Osteoblast (primary cell): Measurements from ENCODE around the gene AHNAK. TPM values are rescaled to one million over a fixed set of nuclear protein-coding genes. Genes with fewer than 3 reads are reported as not detected.
"Not testable (repeated sequence)": the region's sequence is repeated elsewhere in the genome, so short reads cannot be mapped to it uniquely, and the experiment has no call there.

Experiments
- DNase-seq: peaks from one replicate; pipeline ENCODE4 v3.0.0; 2011; ENCODE audit warnings: low spot score, mixed read lengths; ENCODE audit not compliant: insufficient read length; ENCODE audit errors: missing footprints
- H2AFZ ChIP-seq: 2 replicates; pipeline ENCODE4 v1.6.0; 2011; ENCODE audit warnings: mild to moderate bottlenecking, low read length
- H3K27ac ChIP-seq: 2 replicates; pipeline ENCODE4 v1.5.1; 2011; ENCODE audit warnings: mild to moderate bottlenecking, low read depth, low read length, moderate library complexity
- H3K27me3 ChIP-seq: 2 replicates; pipeline ENCODE4 v1.6.0; 2012; ENCODE audit warnings: mild to moderate bottlenecking, control low read depth, inconsistent platforms, low read length, moderate library complexity; ENCODE audit not compliant: insufficient read depth
- H3K36me3 ChIP-seq: 2 replicates; pipeline ENCODE4 v1.5.1; 2011; ENCODE audit warnings: mild to moderate bottlenecking, low read length, control low read depth, moderate library complexity; ENCODE audit not compliant: insufficient read depth
- H3K4me1 ChIP-seq: 2 replicates; pipeline ENCODE4 v1.5.1; 2011; ENCODE audit warnings: mild to moderate bottlenecking, low read length, control low read depth, moderate library complexity; ENCODE audit not compliant: insufficient read depth
- H3K4me2 ChIP-seq: 2 replicates; pipeline ENCODE4 v1.6.0; 2011; ENCODE audit warnings: mild to moderate bottlenecking, low read length; ENCODE audit not compliant: insufficient read depth
- H3K4me3 ChIP-seq: fragments of 200-600 bp; sonication (generic); 3 replicates; pipeline ENCODE4 v1.5.1; 2012; ENCODE audit warnings: mild to moderate bottlenecking, low read length, inconsistent platforms; ENCODE audit not compliant: insufficient read depth
- H3K79me2 ChIP-seq: 2 replicates; pipeline ENCODE4 v1.6.0; 2012; ENCODE audit warnings: mild to moderate bottlenecking, low read length, control low read depth, inconsistent platforms; ENCODE audit not compliant: insufficient read depth
- H3K9me3 ChIP-seq: 2 replicates; pipeline ENCODE4 v1.5.1; 2011; ENCODE audit warnings: low read depth, low read length, control low read depth
- H4K20me1 ChIP-seq: 2 replicates; pipeline ENCODE4 v1.6.0; 2012; ENCODE audit warnings: mild to moderate bottlenecking, low read length, control low read depth; ENCODE audit not compliant: insufficient read depth
- CTCF ChIP-seq: IDR thresholded peaks from 2 replicates; pipeline ENCODE4 v1.5.1; 2011; ENCODE audit warnings: mild to moderate bottlenecking, low read depth, low read length, moderate library complexity; ENCODE audit errors: extremely low read depth
- total RNA-seq: library from RNA; depleted of rRNA; stranded (reverse); fragments of >200 nt; gene quantifications from 2 replicates; pipeline ENCODE4 v1.2.3, GENCODE V29; 2012

Gene AHNAK
- total RNA-seq, 1 donor, result 720 TPM

DNA sequence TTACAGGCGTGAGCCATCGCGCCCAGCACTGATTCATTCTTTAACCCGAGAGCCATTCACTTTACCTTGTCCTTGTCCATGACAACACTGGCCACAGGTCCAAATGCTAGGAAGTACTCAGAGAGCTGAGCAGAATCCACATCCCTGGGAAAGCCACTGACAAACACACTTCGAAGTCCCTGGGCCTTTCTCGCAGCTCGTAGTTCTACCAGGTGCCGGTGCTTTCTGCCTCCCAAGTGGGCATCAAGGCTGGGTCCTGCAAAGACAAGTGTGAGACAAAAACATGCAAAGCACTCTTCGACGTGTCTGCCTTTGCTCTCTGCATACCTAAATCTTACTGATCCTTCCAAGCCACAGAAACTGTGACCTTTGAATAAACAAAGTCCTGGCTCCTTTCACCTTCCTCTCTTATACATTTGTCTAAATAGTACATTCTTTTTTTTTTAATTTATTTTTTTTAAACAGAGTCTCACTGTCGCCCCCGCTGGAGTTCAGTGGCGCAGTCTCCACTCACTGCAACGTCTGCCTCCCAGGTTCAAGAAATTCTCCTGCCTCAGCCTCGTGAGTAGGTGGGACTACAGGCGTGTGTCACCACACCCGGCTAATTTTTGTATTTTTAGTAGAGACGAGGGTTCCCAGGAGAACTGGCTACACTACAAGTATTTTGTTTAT is 42.5 kb upstream of the AHNAK start:
- DNase-seq, result peak; percentile 18

GRCh38 chr11:62585356-62585755 is 38.8 kb upstream of the AHNAK start:
- H3K4me1 ChIP-seq, result peaks cover 12% of the 10 kb centered on the region
- H3K79me2 ChIP-seq, result peaks cover 17% of the 10 kb centered on the region
- H3K4me3 ChIP-seq, H2AFZ ChIP-seq, H4K20me1 ChIP-seq, H3K27me3 ChIP-seq, H3K4me2 ChIP-seq, DNase-seq, H3K27ac ChIP-seq, H3K9me3 ChIP-seq: not testable (repeated sequence)
- H3K36me3 ChIP-seq, result peaks cover 30% of the 10 kb centered on the region

More for the DNA sequence above, 42.5 kb upstream of the AHNAK start:
- H3K27me3 ChIP-seq, result no peaks in the 10 kb centered on the region
- no peak overlapping the region for H3K4me3 ChIP-seq
- H4K20me1 ChIP-seq, result peaks cover 3% of the 10 kb centered on the region
- peak; percentile 50 for TF ChIP-seq CTCF
- H3K4me2 ChIP-seq, result no peak overlapping the region
- peaks cover 24% of the 10 kb centered on the region for H3K79me2 ChIP-seq
- H3K9me3 ChIP-seq, result no peaks in the 10 kb centered on the region
- peaks cover 27% of the 10 kb centered on the region for H3K36me3 ChIP-seq
- H3K27ac ChIP-seq, result no peak overlapping the region
- H2AFZ ChIP-seq, result no peak overlapping the region
- peaks cover 27% of the 10 kb centered on the region for H3K4me1 ChIP-seq

DNA sequence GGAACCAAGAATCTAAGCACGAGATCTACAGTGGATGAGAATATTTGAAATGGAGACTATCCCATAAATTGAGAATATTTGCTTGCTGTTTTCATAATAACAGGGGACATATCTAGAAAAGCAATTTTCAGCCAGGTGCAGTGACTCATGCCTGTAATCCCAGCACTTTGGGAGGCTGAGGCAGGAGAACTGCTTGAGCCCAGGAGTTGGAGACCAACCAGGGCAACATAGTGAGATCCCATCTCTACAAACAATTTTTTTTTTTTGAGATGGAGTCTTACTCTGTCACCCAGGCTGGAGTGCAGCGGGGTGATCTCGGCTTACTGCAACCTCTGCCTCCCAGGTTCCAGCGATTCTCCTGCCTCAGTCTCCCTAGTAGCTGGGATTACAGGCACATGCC is 35.1 kb upstream of the AHNAK start:
- not testable (repeated sequence) for DNase-seq, H3K9me3 ChIP-seq

DNA sequence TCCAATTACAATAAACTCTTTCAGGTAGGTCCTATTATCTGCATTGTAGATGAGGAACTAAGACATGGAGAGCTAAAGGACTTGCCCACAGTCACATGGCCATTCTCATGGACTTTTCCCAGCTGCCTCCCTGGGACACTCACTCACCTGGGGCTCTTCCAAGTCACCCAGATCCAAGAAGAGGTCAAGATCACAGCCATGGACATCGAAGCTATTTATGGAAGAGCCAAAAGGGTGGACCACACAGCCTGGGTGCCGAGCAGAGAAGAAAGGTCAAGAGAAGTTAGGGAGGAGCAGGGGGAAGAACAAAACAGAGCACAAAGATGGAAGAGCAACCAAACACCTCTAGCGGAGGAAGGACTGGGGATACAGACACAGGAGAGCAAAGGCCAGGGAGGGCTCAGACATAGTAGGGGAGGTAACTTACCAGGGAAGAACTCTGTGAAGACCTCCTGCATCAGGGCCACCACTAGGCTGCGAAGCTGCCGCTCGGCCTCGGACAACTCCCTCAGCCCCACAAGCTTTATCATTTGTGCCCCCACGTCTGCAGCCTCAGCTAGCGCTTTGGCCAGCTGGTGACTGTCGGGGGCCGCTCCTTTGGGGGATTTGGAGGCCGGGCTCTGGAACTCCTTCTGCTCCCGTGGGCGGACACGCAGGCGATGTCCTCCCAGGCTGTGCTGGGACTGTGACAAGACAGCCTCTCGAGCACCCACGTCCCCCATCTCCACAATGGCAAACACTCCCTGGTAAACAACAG is 34.5 kb upstream of the AHNAK start:
- no peak overlapping the region for H3K27ac ChIP-seq
- no peak overlapping the region for H3K4me3 ChIP-seq
- H3K4me2 ChIP-seq, result no peak overlapping the region
- TF ChIP-seq CTCF, result no peak
- no peaks in the 10 kb centered on the region for H3K9me3 ChIP-seq
- peak; percentile 34 for DNase-seq
- peaks cover 28% of the 10 kb centered on the region for H3K36me3 ChIP-seq
- H3K79me2 ChIP-seq, result peaks cover 2% of the 10 kb centered on the region
- H3K4me1 ChIP-seq, result peaks cover 2% of the 10 kb centered on the region
- H3K27me3 ChIP-seq, result no peaks in the 10 kb centered on the region
- no peaks in the 10 kb centered on the region for H4K20me1 ChIP-seq
- no peak overlapping the region for H2AFZ ChIP-seq

More for the DNA sequence above, 35.1 kb upstream of the AHNAK start:
- not testable (repeated sequence) for H3K27me3 ChIP-seq, H2AFZ ChIP-seq, H3K79me2 ChIP-seq, H4K20me1 ChIP-seq, H3K4me2 ChIP-seq, H3K4me3 ChIP-seq, H3K4me1 ChIP-seq, H3K27ac ChIP-seq
- peaks cover 28% of the 10 kb centered on the region for H3K36me3 ChIP-seq

DNA sequence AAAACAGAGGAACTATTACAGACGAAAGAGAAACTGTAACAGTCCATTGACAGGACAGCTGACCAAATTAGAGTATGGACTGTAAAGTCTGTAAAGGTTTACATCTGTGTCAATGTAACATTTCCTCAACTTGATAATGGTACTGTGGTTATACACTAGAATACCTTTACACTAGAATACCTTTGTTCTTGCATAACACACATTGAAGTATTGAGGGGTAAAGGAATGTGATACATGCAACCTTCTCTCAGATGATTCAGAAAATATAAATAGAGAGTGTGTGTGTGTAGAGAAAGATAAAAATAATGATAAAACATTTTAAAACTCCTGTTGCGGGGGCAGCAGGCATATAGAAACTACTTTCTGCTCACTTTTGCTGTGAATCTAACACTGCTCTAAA is 32.6 kb upstream of the AHNAK start:
- H4K20me1 ChIP-seq, result no peaks in the 10 kb centered on the region
- no peaks in the 10 kb centered on the region for H3K9me3 ChIP-seq
- H3K36me3 ChIP-seq, result peaks cover 30% of the 10 kb centered on the region
- H3K4me2 ChIP-seq, result no peak overlapping the region
- H3K27me3 ChIP-seq, result no peaks in the 10 kb centered on the region
- H3K4me1 ChIP-seq, result peaks cover 14% of the 10 kb centered on the region
- TF ChIP-seq CTCF, result no peak
- DNase-seq, result peak; percentile 25
- peaks cover 19% of the 10 kb centered on the region for H3K79me2 ChIP-seq
- H2AFZ ChIP-seq, result no peak overlapping the region
- H3K4me3 ChIP-seq, result no peak overlapping the region
- H3K27ac ChIP-seq, result no peak overlapping the region
